HK-2 (cell line): ENCODE results near the gene CCDC154.

ENCODE experiments used
- DNase-seq: peaks from one replicate; pipeline ENCODE4 v3.0.0-alpha.2; 2018; ENCODE audit not compliant: unreplicated experiment

The CCDC154 gene

DNA sequence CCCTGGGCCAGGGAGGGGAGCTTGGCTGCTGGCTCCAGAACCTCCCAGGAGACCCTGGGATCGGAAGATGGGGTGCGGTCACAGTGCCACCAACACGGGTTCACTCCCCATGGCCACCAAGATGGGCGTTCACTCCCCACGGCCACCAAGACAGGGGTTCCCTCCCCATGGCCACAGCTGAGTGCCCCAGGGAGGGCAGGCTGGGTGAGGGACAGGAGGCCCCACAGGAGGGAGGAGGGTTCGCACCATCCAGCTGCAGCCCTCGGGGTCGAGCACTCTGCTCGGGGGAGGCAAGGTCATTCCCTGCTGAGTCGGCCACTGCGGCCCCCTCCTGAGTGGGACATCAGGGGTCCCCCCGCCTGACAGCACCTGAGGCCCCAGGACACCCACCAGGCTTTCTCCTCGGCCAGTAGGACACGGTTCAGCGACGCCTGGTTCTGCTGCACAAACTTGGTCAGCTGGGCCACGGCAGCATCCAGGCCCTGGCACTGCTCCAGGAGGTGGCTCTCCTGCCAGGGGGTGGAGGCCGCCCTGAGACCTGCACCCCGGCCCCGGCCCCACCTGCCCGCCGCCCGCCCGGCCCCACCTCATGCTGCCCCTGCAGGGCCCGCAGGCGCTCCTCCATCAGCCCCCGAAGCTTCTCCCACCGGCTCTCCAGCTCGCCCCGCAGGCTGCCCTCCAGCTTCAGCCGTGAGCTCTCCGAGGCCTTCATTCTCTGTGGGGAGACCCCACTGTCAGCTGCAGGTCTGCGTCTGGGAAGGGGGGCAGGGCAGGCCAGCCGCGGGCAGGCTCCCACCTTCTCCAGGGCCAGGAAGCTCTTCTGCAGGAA lies 5.9 kb downstream of the CCDC154 start:
- DNase-seq, result no peak

DNA sequence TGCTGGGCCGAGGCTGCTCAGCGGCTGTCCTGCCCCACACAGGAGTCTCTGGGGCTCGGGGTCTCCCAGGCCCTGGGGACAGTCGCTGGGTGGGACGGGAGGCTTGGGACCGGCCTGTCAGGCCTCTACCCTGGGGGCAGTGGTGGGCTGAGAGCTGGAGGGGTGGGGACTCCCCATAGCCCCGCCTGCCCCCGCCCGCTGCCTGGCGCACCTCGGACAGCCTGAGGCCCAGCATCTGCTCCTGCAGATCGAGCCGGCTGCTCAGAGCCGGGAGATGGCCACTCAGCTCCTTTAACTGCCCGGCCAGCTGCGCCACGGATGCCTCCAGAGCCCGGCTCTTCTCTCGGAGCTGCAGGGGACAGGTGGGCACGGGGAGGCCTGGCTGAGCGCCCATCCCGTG lies 6.8 kb downstream of the CCDC154 start:
- no peak for DNase-seq

DNA sequence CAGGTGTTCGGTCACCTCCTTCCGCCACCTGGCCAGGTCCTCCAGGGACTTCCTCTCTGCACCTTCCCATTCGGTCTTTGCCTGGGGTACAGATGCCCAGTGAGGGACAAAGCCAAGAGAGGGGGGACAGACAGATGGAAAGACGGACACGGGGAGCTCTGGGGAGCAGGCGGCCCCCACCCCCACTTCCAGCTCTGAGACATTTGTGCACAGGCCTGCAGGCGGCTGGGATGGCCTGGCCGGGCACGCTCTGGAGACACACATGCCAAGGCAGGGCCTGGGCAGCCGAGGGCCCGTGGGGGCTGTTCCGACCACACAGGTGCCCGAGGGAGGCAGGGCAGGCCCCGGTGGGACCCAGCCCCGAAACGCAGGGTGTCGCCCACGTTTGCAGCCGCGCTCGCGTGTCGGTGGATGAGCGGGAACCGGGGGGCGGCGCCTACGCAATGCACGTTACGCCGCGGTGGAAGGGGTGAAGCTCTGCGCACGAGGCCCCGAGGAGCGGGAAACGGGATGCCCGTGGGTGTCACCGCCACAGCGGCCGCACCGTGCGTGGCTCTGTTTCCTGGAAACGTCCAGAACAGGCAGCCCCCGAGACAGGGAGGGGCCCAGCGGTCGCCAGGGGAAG lies 7.5 kb downstream of the CCDC154 start:
- no peak for DNase-seq

DNA sequence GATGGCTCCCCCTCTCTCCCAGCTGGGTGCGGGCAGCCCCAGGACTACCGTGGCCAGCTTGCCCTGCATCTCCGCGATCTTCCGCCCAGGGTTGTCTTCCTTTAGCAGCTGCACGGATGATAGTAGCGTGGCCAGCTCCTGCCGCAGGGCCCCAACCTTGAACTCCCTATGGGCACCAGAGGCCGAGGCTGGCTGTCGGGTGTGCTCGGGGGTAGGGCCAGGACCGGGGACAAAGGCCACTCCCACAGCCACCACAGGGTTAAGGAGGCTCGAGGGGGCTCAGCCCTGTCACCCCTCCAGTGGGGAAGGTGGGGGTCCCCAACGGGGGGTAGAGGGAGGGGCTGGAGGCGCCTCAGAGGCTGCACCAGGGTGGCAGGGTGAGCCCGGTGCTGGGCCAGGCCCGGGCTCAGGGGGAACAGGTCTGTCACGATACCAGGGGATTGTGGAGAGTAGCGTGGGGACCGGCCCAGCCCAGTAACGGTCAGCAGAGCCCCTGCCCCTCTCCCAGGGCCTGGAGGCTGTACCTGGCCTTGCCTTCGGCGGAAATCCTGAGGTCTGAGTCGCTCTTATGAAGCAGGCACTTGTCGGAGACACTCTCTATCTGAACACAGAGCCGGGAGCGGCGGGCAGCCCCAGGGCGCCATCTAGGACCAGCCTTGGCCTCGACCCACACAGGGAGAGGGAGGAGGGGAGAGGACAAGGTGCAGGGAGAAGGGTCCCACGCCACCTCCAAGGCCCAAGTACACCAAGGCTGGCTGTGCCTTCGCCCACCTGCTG lies 8.2 kb downstream of the CCDC154 start:
- no peak for DNase-seq

DNA sequence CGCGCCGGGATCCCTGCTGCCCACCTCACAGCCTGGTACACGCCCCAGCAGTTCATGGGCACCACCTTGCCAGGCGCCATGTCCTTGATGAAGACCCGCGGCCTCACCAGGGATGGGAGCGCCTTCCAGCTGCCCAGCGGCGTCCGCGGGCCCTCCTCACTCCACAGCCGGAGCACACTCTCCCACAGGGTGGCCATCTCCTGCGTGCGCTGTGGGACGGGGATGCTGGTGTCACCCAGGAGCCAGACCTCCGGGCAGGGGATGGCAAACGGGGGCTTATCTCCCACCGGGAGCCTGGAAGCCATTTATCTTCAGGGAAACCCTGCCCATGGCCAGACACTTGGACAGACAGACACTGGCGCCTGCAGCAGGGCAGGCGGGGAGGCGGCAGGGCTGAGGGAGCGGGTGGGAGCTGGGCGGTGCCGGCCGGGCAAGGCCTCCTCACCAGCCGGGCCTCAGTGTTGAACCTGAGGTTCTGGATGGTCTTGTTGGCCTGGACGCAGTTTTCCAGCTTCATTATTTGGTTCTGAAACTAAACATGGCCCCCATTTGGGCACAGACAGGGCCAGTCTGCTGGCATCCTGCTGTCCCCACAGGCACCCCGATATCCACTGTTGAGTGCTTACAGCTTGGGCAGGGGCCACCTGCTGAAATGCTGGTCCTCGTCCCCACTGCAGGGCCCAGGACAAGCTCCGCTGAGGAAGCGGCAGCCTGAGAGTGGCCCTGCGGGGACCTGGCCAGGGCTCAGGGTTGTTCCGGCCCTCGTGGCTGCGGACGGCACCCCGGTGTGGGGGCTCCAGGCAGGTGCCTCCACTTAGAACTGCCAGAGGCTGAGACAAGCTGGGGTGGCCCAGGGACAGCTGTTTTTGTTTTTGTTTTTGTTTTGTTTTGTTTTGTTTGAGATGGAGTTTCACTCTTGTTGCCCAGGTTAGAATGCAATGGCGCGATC lies 9.4 kb downstream of the CCDC154 start:
- no peak for DNase-seq

DNA sequence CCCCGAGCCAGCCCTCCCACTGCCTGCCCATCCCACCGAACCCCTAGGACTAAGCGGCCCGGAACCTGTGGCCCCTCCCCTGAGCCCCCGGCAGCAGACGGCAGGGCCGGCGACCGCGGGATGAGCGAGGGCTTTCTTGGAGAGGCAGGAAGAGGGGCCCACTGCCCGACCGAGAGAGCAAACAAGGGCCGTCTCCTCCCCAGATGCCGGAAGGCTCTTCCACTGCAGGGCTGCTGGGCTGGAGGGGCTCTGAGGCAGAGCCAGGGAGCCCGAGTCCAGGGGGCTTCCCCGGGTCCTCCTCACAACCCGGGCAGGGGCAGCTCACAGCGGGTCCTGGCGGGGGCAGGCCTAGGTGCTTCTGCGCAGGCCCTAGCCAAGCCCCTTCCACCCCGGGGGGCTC lies 10.6 kb downstream of the CCDC154 start:
- no peak for DNase-seq

DNA sequence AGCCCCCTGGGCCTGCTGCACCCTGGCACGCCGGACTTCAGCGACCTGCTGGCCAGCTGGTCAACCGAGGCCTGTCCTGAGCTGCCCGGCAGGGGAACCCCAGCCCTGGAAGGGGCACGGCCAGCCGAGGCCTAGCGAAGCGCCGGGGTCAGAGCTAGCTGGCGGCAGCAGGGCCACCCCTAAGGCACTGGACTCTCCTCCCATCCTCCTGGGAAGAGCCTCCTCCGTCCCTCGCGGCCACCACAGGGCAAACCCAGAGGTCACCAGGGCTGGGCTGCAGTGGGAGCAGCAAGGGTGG lies 11.1 kb downstream of the CCDC154 start:
- DNase-seq, result no peak

DNA sequence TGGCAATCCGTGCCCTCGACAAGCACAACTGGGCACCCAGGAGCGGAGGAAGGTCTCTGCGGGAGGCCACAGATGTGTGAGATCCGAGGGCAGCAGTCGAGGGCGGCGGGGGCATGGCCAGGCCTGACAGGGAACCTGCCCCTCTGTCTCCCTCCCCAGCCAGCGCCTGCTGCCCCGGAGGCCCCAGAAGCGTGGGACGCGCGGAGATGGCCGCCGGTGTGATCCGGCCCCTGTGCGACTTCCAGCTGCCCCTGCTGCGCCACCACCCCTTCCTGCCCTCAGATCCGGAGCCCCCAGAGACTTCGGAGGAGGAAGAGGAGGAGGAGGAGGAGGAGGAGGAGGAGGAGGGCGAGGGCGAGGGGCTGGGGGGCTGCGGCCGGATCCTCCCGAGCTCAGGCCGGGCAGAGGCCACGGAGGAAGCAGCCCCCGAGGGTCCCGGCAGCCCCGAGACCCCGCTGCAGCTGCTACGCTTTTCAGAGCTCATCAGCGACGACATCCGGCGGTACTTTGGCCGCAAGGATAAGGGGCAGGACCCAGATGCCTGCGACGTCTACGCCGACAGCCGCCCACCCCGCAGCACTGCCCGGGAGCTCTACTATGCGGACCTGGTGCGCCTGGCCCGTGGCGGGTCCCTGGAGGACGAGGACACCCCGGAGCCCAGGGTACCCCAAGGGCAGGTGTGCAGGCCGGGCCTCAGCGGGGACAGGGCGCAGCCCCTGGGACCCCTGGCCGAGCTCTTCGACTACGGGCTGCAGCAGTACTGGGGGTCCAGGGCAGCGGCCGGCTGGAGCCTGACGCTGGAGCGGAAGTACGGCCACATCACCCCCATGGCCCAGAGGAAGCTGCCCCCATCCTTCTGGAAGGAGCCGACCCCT lies 11.7 kb downstream of the CCDC154 start:
- DNase-seq, result no peak

DNA sequence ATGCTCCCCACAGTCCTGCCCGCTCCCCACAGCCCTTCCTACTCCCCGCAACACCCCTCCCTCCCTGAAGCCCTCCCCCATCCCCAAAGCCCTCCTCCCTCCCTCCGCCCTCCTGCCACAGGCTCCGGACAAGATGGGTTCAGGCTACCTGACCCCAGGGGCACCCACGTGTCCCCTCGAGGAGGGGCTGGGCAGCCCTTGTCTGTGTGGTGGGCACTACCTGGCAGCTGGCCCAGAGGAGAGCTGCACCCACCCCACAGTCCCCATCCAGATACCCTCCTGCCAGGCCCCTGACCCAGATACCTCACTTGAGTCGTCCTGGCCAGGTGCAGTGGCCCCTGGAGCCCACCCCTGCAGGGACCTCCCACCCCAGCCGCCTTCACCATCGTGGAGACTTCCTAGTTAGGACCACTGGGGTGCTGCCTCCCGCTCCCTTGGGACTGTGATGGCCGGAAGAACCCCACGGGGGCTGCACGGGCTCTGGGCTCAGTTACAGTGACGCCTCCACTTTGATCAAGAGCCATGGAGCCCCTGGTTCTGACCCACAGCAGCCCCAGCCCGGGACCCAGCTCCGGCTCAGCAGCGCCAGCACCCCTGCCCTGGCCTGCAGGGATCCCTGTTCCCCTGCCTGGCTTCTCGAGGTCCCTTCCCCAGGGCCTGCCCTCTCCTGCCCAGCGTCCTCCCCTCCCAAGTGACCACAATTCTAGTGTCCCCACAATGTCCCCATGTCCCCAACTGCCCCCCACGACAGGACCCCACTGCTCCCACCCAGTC lies 12.7 kb downstream of the CCDC154 start:
- DNase-seq, result no peak

DNA sequence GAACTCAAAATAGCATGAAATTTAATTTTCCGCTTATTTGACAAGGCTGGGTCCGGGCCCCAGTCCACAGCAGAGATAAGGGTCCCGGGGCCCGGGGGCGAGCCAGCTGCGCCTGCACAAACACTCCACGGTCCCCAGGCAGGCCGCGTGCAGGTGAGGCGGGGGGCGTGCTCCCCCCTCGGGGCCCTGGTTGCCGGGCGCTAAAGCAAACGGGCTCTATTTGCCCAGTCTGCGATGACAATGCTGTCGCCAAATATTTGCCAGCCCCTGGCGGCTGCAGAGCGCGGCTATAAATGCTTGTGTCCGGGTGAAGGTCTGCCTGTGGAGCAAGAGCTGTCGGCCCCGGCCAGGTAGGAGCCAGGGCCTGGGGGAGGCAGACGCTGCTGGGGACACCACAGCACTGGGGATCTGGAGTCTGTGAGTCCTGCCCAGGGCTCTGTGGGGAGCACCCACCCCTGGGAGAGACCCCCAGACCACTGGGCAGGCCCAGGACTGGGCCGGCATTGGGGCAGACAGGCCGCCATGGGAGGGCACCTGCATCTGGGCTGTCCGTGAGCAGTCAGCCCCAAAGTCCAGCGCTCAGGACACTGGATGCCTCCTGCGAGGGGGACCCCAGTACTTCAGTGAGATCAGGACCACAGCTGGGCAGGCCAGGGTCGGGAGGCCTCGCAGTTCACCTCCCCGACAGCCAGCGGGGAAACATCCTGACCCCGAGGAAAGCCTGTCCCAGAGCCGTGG lies 13.4 kb downstream of the CCDC154 start, which contains the start of gene PERCC1:
PERCC1 (plus strand) TSS at position 320 of the 738 bp plus-strand sequence. CDS start 1,516 bp downstream, outside the sequence.
- no peak for DNase-seq

DNA sequence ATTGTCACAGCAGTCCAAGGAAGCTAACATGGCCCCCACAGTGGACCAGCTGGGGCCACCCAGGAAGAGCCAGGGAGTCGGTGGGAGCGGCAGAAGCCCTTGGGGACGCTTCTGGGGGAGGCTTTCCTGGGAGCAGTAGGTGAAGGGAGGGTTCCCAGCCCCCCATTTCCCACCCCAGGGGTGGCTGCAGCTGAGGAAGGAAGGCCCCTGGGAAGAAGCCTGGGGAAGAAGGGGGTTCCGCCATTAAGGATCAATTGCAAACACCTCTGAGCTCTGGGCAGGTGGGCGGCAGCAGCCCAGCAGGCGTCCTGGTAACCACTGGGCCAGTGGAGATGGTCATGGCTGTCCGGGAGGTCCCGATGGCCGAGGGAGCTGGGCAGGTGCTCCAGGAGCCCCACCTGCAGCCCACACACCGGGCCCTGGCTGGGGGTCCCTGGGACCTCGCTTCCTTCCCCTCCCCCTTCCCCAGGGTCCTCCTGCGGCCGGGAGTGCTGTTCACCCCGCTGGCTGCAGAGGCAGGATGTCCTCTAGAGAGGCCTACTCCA lies 14.1 kb downstream of the CCDC154 start:
- DNase-seq, result no peak

DNA sequence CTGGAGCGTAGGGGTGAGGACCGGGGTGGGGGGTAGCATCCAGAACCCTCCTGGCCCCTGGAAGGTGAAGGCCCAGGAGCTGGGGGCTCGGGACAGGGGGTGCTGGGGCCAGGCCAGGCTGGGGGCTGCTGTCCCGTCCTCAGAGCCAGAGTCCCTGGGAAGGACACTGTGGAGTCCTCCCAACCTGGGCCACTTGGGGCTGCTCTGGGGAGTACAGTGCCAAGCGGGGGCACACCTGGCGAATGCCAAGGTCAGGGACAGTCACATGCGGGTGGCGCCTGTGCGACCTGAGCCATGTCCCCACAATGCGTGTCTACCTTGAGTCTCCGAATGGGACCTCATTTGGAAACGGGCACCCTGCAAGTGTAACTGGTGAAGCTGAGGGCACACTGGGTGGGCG lies 14.7 kb downstream of the CCDC154 start:
- no peak for DNase-seq

DNA sequence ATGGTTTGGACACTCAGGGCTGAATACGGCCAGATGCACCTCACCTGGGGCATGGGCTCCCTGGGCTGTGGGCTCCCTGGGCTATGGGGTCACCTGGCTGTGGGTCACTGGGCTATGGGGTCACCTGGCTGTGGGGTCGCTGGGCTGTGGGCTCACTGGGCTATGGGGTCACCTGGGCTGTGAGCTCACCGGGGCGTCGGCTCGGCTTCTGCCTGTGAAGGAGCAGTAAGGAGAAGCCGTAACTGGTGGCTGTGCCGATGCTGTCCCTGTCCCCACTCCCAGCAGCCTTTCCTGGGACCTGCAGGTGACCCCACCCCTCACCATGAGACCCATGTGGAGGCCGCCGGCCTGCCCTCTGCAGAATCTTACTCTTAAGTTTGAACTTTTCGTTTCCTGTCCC lies 15.3 kb downstream of the CCDC154 start:
- no peak for DNase-seq

DNA sequence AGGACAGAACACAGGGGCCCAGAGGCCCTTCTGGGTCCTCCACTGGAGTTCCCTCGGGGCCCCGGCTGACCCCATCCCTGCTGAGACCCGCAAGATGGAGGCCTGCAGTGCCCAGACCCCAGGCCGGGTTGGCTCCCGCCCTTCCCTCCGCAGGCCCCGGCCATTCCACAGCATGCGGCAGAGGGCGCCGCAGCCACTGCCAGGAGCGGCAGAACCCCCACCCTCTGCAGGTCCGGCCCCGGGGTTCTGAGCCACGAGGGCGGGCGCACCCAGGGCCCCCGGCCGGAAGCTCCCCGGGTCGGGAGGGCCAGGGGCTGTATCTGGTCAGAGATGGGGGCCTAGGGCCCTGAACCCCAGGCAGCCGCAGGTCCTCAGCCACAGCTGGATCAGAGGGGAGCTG lies 15.8 kb downstream of the CCDC154 start:
- DNase-seq, result no peak

DNA sequence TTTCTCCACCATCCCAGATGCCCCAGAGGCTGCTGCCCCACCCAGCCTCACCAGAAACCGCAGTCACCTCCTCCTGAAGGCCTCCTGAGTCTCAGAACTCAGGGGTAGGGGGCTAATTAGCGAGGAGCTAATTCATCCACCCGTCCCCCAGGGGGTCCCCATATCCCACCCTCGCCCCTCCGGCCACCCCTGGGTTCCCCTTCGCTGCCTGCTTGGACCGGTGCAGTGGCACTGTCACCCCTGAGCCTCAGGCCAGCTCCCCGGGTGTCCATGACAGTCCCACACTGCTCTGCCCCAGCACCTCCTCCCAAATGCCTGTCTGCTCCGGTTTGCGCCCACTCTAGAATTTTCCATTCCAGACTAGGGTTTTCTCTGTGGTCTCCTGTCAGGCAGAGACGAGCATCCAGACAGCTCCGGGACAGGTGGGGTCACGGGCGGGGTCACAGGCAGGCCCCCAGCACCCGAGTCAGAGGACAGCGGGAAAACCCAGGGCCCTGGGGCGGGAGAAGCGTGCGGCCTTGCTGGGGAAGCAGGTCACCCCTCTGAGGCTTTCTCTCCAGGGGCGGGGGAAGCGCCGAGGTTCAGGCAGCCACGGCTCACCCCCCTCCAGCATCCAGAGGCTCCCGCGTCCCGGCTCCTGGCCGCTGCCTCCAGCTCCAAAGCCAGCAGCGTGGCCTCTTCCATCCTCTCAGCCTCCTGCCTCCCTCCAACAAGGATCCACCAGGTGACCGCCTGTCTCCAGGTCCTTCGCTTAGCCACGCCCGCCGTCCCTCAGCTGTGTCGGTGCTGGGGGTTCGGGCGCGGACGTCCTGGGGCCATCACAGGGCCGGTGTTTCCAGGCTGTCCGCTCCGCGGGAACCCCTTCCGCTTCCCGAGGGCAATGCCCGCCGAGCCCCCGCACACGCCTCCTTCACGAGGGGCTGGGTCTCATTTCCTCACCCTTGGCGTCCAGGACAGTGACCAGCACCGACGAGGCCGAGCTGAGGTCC lies 16.6 kb downstream of the CCDC154 start:
- DNase-seq, result no peak

DNA sequence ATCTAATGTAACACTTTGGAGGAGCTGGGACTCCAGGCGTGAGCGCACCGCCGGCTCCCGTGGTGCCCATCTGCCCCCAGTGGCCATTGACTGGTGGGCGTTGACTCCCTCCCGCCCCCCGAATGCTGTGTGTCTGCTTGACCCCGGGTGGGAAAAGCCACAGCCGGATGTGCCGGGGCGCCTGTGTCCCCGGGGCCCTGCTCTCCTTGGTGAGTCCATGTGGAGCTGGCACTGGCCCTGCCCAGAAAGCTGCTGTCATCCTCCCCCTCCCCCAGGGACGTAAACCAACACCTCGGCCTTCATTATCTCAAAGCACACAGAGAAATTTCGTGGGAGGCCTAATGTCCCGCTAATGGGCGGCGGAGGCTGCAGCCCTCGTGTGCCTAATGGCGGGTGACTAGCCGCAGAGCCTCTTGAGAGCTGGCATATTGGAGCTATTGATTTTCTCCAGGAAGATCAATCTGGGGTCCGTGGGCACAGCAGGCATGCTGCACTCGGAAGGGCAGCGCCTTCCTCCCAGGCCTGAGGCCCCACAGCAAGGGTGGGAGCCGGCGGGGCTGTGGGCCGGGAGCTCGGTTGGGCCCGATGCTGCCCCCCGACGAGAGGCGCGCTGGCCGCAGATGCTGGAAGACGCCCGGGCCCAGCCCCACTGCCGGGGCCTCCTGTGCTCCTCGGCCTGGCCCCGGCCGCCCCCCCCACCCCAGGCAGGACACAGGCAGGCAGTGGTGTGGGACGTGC lies 17.5 kb downstream of the CCDC154 start:
- DNase-seq, result no peak
